IMR-90 (cell line): ENCODE results near the gene ARHGAP15. TPM values are rescaled to one million over a fixed set of nuclear protein-coding genes. Genes with fewer than 3 reads are reported as not detected.

Experiments used
- ATAC-seq: fragments of 200-7000 bp; cut with Tn5 transposase; 2 replicates; pipeline ENCODE4 v1.9.1; 2020; ENCODE audit warnings: low read depth, mild to moderate bottlenecking, moderate library complexity
- BruUV-seq: library from RNA; stranded (reverse); fragments of 400-500 nt; replicated peaks from 2 replicates; lab custom pipeline; 2021; lab: Mats Ljungman, UMichigan
- CTCF ChIA-PET: fragments of 300-600 bp; formaldehyde crosslinking; extraction: SDS; loops from one replicate; lab custom pipeline; 2021; ENCODE audit warnings: antibody characterized with exemption; lab: Yijun Ruan, JAX
- POLR2A ChIA-PET: fragments of 300-600 bp; sonication (Branson Sonifier 250); formaldehyde crosslinking; loops from one replicate; lab custom pipeline; 2022; ENCODE audit warnings: antibody characterized with exemption; ENCODE audit not compliant: unreplicated experiment; lab: Charles Lee
- DNase-seq: peaks from one replicate; pipeline ENCODE4 v3.0.0; 2013
- H2AFZ ChIP-seq: replicated peaks from 2 replicates; pipeline ENCODE3; 2013; ENCODE audit warnings: low read length, mild to moderate bottlenecking; ENCODE audit not compliant: poor library complexity
- H2AK5ac ChIP-seq: 2 replicates; pipeline ENCODE4 v1.6.1; 2013; ENCODE audit warnings: low read depth, low read length, inconsistent platforms
- H2AK9ac ChIP-seq: replicated peaks from 2 replicates; pipeline ENCODE3; 2013; ENCODE audit warnings: mild to moderate bottlenecking, low read depth, low read length, moderate library complexity; ENCODE audit not compliant: poor library complexity
- H2BK120ac ChIP-seq: 2 replicates; pipeline ENCODE4 v1.6.1; 2013; ENCODE audit warnings: low read depth, low read length, inconsistent platforms
- H2BK15ac ChIP-seq: 3 replicates; pipeline ENCODE4 v1.6.1; 2013; ENCODE audit warnings: low read depth, low read length, inconsistent platforms
- H2BK20ac ChIP-seq: 2 replicates; pipeline ENCODE4 v1.6.1; 2013; ENCODE audit warnings: low read depth, mild to moderate bottlenecking, inconsistent platforms, low read length, moderate library complexity
- H2BK5ac ChIP-seq: 2 replicates; pipeline ENCODE4 v1.6.1; 2013; ENCODE audit warnings: mild to moderate bottlenecking, low read depth, low read length, inconsistent platforms; ENCODE audit not compliant: poor library complexity, severe bottlenecking
- H3K14ac ChIP-seq: replicated peaks from 2 replicates; pipeline ENCODE4 v1.6.1; 2013; ENCODE audit warnings: low read depth, low read length, inconsistent platforms
- H3K18ac ChIP-seq: 2 replicates; pipeline ENCODE4 v1.6.1; 2013; ENCODE audit warnings: low read depth, low read length, control low read depth
- H3K23ac ChIP-seq: 2 replicates; pipeline ENCODE4 v1.6.1; 2013; ENCODE audit warnings: low read depth, low read length, inconsistent platforms
- H3K27ac ChIP-seq: 2 replicates; pipeline ENCODE4 v1.5.1; 2013; ENCODE audit warnings: mild to moderate bottlenecking, control low read depth, low read length; ENCODE audit not compliant: insufficient read depth
- H3K27me3 ChIP-seq: 2 replicates; pipeline ENCODE4 v1.6.1; 2013; ENCODE audit warnings: low read length; ENCODE audit not compliant: control insufficient read depth, insufficient read depth
- H3K36me3 ChIP-seq: 2 replicates; pipeline ENCODE4 v1.6.1; 2013; ENCODE audit warnings: low read length, mixed read lengths; ENCODE audit not compliant: control insufficient read depth, insufficient read depth
- H3K4ac ChIP-seq: 2 replicates; pipeline ENCODE4 v1.6.1; 2013; ENCODE audit warnings: low read depth, low read length, inconsistent platforms
- H3K4me1 ChIP-seq: 2 replicates; pipeline ENCODE4 v1.6.1; 2013; ENCODE audit warnings: low read length, mixed read lengths; ENCODE audit not compliant: control insufficient read depth, insufficient read depth
- H3K4me2 ChIP-seq: 2 replicates; pipeline ENCODE4 v1.6.1; 2013; ENCODE audit warnings: low read depth, mild to moderate bottlenecking, control low read depth, low read length, moderate library complexity
- H3K4me3 ChIP-seq: 2 replicates; pipeline ENCODE4 v1.5.1; 2013; ENCODE audit warnings: low read depth, mild to moderate bottlenecking, control low read depth, low read length, moderate library complexity; ENCODE audit not compliant: insufficient read depth
- H3K56ac ChIP-seq: 2 replicates; pipeline ENCODE4 v1.6.1; 2013; ENCODE audit warnings: low read length, inconsistent platforms; ENCODE audit not compliant: insufficient read depth; ENCODE audit errors: extremely low read depth
- H3K79me1 ChIP-seq, 2 experiments: 2 replicates each; pipeline ENCODE4 v1.6.1; 2013; ENCODE audit warnings: low read length in 2 of 2, inconsistent platforms in 1 of 2, low read depth in 1 of 2
- H3K9ac ChIP-seq: 2 replicates; pipeline ENCODE4 v1.6.1; 2013; ENCODE audit warnings: low read depth, low read length, control low read depth
- H3K9me1 ChIP-seq: 2 replicates; pipeline ENCODE4 v1.6.1; 2013; ENCODE audit warnings: low read length, inconsistent platforms; ENCODE audit not compliant: insufficient read depth
- H3K9me3 ChIP-seq: 2 replicates; pipeline ENCODE4 v1.6.1; 2013; ENCODE audit warnings: low read length; ENCODE audit not compliant: control insufficient read depth, insufficient read depth
- H4K20me1 ChIP-seq: 2 replicates; pipeline ENCODE4 v1.6.1; 2013; ENCODE audit warnings: low read length, inconsistent platforms; ENCODE audit not compliant: insufficient read depth
- H4K5ac ChIP-seq: 2 replicates; pipeline ENCODE4 v1.6.1; 2013; ENCODE audit warnings: mild to moderate bottlenecking, low read depth, low read length, control low read depth
- H4K8ac ChIP-seq, 2 experiments: 2 replicates each; pipeline ENCODE4 v1.6.1; 2013; ENCODE audit warnings: low read depth in 2 of 2, low read length in 2 of 2, control low read depth in 1 of 2, inconsistent platforms in 1 of 2
- H4K91ac ChIP-seq: 2 replicates; pipeline ENCODE4 v1.6.1; 2013; ENCODE audit warnings: low read depth, low read length, inconsistent platforms; ENCODE audit not compliant: insufficient read depth
- CHD1 ChIP-seq: IDR thresholded peaks from 2 replicates; pipeline ENCODE4 v1.6.1; 2012; ENCODE audit warnings: low read depth, low read length, improper control_type of control experiment
- FOS ChIP-seq: fragments of 150-350 bp; IDR thresholded peaks from 2 replicates; pipeline ENCODE4 v1.6.1; 2016; ENCODE audit warnings: low read depth, low read length
- NFE2L2 ChIP-seq: fragments of 150-350 bp; IDR thresholded peaks from 2 replicates; pipeline ENCODE4 v1.6.1; 2016; ENCODE audit warnings: low read depth, mild to moderate bottlenecking, low read length
- RCOR1 ChIP-seq: IDR thresholded peaks from 2 replicates; pipeline ENCODE4 v1.6.1; 2012; ENCODE audit warnings: mild to moderate bottlenecking, low read length, improper control_type of control experiment; ENCODE audit not compliant: insufficient replicate concordance
- SMC3 ChIP-seq: fragments of 150-350 bp; IDR thresholded peaks from 2 replicates; pipeline ENCODE4 v1.6.1; 2016; ENCODE audit warnings: low read depth, mild to moderate bottlenecking, antibody characterized with exemption, low read length, moderate library complexity
- WGBS, 2 experiments: methylation state at CpG; one replicate each; pipeline versions ENCODE4 v1.1.5 to v1.1.7; 2013; ENCODE audit warnings: missing lambda C conversion rate in 2 of 2; ENCODE audit not compliant: insufficient read length in 1 of 2; ENCODE audit errors: extremely low coverage in 2 of 2; 5-methylcytosine and 5-hydroxymethylcytosine counted together
- dilution Hi-C: fragments of 300-500 bp; cut with HindIII; formaldehyde crosslinking; loops from one replicate; pipeline ENCODE4 v1.14.3; 2018; ENCODE audit warnings: low sequenced_read_pairs; ENCODE audit not compliant: unreplicated experiment
- in situ Hi-C: fragments of 300-500 bp; cut with MboI; formaldehyde crosslinking; loops from 3 replicates; pipeline ENCODE4 v1.14.3; 2019; ENCODE audit warnings: low sequenced_read_pairs, inconsistent platforms, mixed read lengths
- intact Hi-C: fragments of 100-400 bp; cut with micrococcal nuclease; formaldehyde crosslinking; loops from 2 replicates; pipeline ENCODE4 v1.10.0; 2022
- polyA plus RNA-seq, 3 experiments: library from polyadenylated mRNA; depleted of rRNA; stranded (reverse); fragments of >200 nt; gene quantifications; 2 replicates each; pipeline ENCODE4 v1.2.3, GENCODE V29; 2012; ENCODE audit warnings: low replicate concordance in 1 of 3
- total RNA-seq: library from RNA; depleted of rRNA; stranded (reverse); fragments of >200 nt; gene quantifications from 2 replicates; pipeline ENCODE4 v1.2.3, GENCODE V29; 2012
- TF ChIP-seq, protein P1 (sequence below): conservative IDR thresholded peaks from 2 replicates; pipeline ENCODE4 v1.5.1; 2012; ENCODE audit warnings: mild to moderate bottlenecking, low read depth, low read length, improper control_type of control experiment

ARHGAP15 gene
- total and polyA plus RNA-seq, 2 of the 4 experiments (the other 2 are of a cell fraction) = not detected

DNA sequence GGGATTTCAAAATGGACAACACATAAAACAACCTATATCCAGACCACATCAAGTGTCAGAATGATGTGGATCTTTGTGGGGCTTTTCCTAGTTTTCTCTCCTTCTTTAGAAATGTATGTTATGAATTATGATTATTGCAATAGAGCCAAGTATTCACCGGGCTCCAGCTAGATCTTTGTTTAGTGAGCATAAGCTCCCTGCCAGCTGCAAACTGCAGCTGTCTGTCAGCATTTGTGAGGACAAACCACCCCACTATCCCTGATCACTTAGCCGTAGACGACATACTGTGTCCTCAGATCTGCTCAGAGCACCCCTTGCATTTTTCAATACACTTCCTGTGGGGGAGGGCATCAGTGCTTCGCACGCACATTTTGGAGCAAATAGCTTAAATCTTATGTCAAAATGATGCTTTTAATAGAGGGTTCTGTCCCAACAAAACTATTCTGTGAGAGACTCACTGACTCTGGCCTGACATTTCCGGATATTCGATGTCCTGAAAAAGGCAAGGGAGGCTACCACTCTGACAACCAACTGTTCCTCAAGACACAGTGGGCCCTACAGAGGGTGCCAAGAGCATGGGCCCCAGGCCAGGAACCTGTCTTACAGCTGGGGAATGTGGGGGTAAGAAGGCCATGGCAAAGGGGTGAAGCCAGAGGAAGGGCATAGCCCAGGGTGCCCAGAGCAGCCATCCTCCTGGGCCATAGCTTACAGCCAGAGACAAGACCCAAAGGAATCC is 346.0 kb downstream of the ARHGAP15 start:
- peak overlapping the region; percentile 16 for H2BK20ac ChIP-seq
- H3K36me3 ChIP-seq = no peaks in the 10 kb centered on the region
- H3K27ac ChIP-seq = peak overlapping the region; percentile 13; the same call in 1 of the 2 replicates
- no peaks in the 10 kb centered on the region for H3K79me1 ChIP-seq
- H2AK5ac ChIP-seq = peak overlapping the region; percentile 77
- H3K4me1 ChIP-seq = peaks cover 10% of the 10 kb centered on the region
- H2AK9ac ChIP-seq = no peak overlapping the region
- H3K56ac ChIP-seq = no peak overlapping the region; the same call in 1 of the 2 replicates
- H2BK120ac ChIP-seq = peak overlapping the region; percentile 82
- peaks cover 2% of the 10 kb centered on the region for H3K9me1 ChIP-seq
- H3K4me3 ChIP-seq = no peak overlapping the region
- H2BK15ac ChIP-seq = peak overlapping the region; percentile 22; the same call in 2 of the 3 replicates
- peak overlapping the region; percentile 4 for H2BK5ac ChIP-seq
- ATAC-seq (no peak), DNase-seq (peak; percentile 24)
- intact Hi-C loops = loop anchor here (2.0 kb wide), 1 partner anchor 54 kb away; no protein-coding TSS in a partner anchor
- H2AFZ ChIP-seq = peak overlapping the region; percentile 65
- H3K4me2 ChIP-seq = no peak overlapping the region; the same call in 1 of the 2 replicates
- H4K5ac ChIP-seq = peak overlapping the region; percentile 33; the same call in 1 of the 2 replicates
- H4K20me1 ChIP-seq = no peaks in the 10 kb centered on the region
- peak overlapping the region; percentile 74 for H3K4ac ChIP-seq
- dilution Hi-C loops = no loop called here
- ChIA-PET CTCF (interaction anchor here (0.7 to 0.8 kb wide), 2 partner anchors 9 to 215 kb away, joined by 3 to 4 read pairs; no protein-coding TSS in a partner anchor), POLR2A (no interaction called here)
- no CpG with 5 or more reads among the region's 7 CpGs for WGBS, 2 experiments
- no peaks in the 10 kb centered on the region for H3K9me3 ChIP-seq
- TF ChIP-seq CHD1 = no peak
- TF ChIP-seq, protein P1, sequence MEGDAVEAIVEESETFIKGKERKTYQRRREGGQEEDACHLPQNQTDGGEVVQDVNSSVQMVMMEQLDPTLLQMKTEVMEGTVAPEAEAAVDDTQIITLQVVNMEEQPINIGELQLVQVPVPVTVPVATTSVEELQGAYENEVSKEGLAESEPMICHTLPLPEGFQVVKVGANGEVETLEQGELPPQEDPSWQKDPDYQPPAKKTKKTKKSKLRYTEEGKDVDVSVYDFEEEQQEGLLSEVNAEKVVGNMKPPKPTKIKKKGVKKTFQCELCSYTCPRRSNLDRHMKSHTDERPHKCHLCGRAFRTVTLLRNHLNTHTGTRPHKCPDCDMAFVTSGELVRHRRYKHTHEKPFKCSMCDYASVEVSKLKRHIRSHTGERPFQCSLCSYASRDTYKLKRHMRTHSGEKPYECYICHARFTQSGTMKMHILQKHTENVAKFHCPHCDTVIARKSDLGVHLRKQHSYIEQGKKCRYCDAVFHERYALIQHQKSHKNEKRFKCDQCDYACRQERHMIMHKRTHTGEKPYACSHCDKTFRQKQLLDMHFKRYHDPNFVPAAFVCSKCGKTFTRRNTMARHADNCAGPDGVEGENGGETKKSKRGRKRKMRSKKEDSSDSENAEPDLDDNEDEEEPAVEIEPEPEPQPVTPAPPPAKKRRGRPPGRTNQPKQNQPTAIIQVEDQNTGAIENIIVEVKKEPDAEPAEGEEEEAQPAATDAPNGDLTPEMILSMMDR = no peak
- TF ChIP-seq SMC3 = no peak
- TF ChIP-seq NFE2L2 = no peak
- TF ChIP-seq FOS = no peak
- no peak for TF ChIP-seq RCOR1
- H3K9ac ChIP-seq = no peak overlapping the region
- no peaks in the 10 kb centered on the region for H3K27me3 ChIP-seq
- H3K18ac ChIP-seq = peak overlapping the region; percentile 76
- peak overlapping the region; percentile 55 to 62; a peak in 3 of 4 replicates for H4K8ac ChIP-seq
- in situ Hi-C loops = no loop called here
- H3K14ac ChIP-seq = peak overlapping the region; percentile 82; the same call in 1 of the 2 replicates
- H4K91ac ChIP-seq = peak overlapping the region; percentile 70
- BruUV-seq = no TSS peak
- H3K23ac ChIP-seq = peak overlapping the region; percentile 62
